Caco-2 (cell line): ENCODE measurements around the gene TMEM260. TPM values are rescaled to one million over a fixed set of nuclear protein-coding genes. Genes with fewer than 3 reads are reported as not detected.

ENCODE experiments used
- BruUV-seq: library from RNA; stranded (reverse); fragments of 400-500 nt; replicated peaks from 2 replicates; lab custom pipeline; 2021; lab: Mats Ljungman, UMichigan
- CTCF ChIA-PET: fragments of 300-600 bp; sonication (Branson Sonifier 250); formaldehyde crosslinking; loops from one replicate; lab custom pipeline; 2022; ENCODE audit warnings: antibody characterized with exemption; lab: Charles Lee
- POLR2A ChIA-PET: fragments of 300-600 bp; sonication (Branson Sonifier 250); formaldehyde crosslinking; loops from one replicate; lab custom pipeline; 2022; ENCODE audit warnings: antibody characterized with exemption; lab: Charles Lee
- DNase-seq, 2 experiments: peaks; one replicate each; pipeline versions ENCODE4 v3.0.0 to v3.0.0-alpha.2; 2020 to 2022
- H3K27me3 ChIP-seq: replicated peaks from 2 replicates; pipeline ENCODE4 v1.6.0; 2011; ENCODE audit warnings: low read length; ENCODE audit not compliant: control insufficient read depth, insufficient read depth
- H3K36me3 ChIP-seq: 2 replicates; pipeline ENCODE4 v1.5.1; 2011; ENCODE audit warnings: low read length; ENCODE audit not compliant: control insufficient read depth, insufficient read depth
- H3K4me1 ChIP-seq: fragments of 250-450 bp; sonication (Bioruptor Pico); 2 replicates; pipeline ENCODE4 v1.5.1; 2020; ENCODE audit warnings: mild to moderate bottlenecking
- H3K4me3 ChIP-seq: 2 replicates; pipeline ENCODE4 v1.5.1; 2011; ENCODE audit warnings: low read depth, mild to moderate bottlenecking, control low read depth, low read length
- H3K9me3 ChIP-seq: fragments of 250-450 bp; sonication (Bioruptor Pico); 2 replicates; pipeline ENCODE4 v1.5.1; 2020; ENCODE audit warnings: mild to moderate bottlenecking, moderate library complexity
- H3K27ac Mint-ChIP-seq: one replicate; pipeline ENCODE4 v1.8.0; 2022; ENCODE audit warnings: mixed read lengths; ENCODE audit not compliant: unreplicated experiment
- H3K27me3 Mint-ChIP-seq: one replicate; pipeline ENCODE4 v1.8.0; 2022; ENCODE audit warnings: mixed read lengths; ENCODE audit not compliant: insufficient read depth, unreplicated experiment
- H3K36me3 Mint-ChIP-seq: one replicate; pipeline ENCODE4 v1.8.0; 2022; ENCODE audit warnings: mild to moderate bottlenecking, mixed read lengths; ENCODE audit not compliant: insufficient read depth, unreplicated experiment
- H3K4me1 Mint-ChIP-seq: one replicate; pipeline ENCODE4 v1.8.0; 2022; ENCODE audit warnings: low read depth, mixed read lengths; ENCODE audit not compliant: unreplicated experiment
- H3K4me3 Mint-ChIP-seq: one replicate; pipeline ENCODE4 v1.8.0; 2022; ENCODE audit warnings: mild to moderate bottlenecking, moderate library complexity, mixed read lengths; ENCODE audit not compliant: unreplicated experiment
- H3K9me3 Mint-ChIP-seq: one replicate; pipeline ENCODE4 v1.8.0; 2022; ENCODE audit warnings: mixed read lengths; ENCODE audit not compliant: unreplicated experiment
- CTCF ChIP-seq, 2 experiments: fragments of 200-600 bp in 1 of 2; IDR thresholded peaks; 1 replicate in 1 of 2; 2 replicates in 1 of 2; pipeline versions ENCODE4 v1.5.1 to v1.8.0; 2011 to 2022; ENCODE audit warnings: antibody characterized with exemption in 1 of 2, control low read depth in 1 of 2, inconsistent platforms in 1 of 2, low read depth in 1 of 2, low read length in 1 of 2, mild to moderate bottlenecking in 1 of 2, moderate library complexity in 1 of 2; ENCODE audit not compliant: insufficient read depth in 1 of 2, severe bottlenecking in 1 of 2, unreplicated experiment in 1 of 2
- intact Hi-C: fragments of 100-400 bp; cut with micrococcal nuclease; formaldehyde crosslinking; loops from one replicate; pipeline ENCODE4 v1.10.0; 2022; ENCODE audit not compliant: unreplicated experiment
- total RNA-seq: library from RNA; stranded (reverse); gene quantifications from 2 replicates; pipeline ENCODE4 v1.2.3, GENCODE V29; 2022

The TMEM260 gene
- total RNA-seq, 1 experiment from 2014 or later = 32.3 TPM

GRCh38 chr14:56581041-56581727, 1.6 kb downstream of the TMEM260 start:
- intact Hi-C loops = no loop called here
- no peak for DNase-seq
- no peak for TF ChIP-seq CTCF (IDR thresholded peaks at IDR 0.05; ENCODE audit: insufficient read depth in 1 of 2, low read depth in 1 of 2, low read length in 1 of 2, severe bottlenecking in 1 of 2, unreplicated experiment in 1 of 2)
- no peaks in the 10 kb centered on the region for H3K9me3 ChIP-seq
- POLR2A ChIA-PET = no interaction called here
- H3K4me1 ChIP-seq = peaks cover 12% of the 10 kb centered on the region; the same call in 1 of the 2 replicates
- peak overlapping the region; percentile 86 for H3K4me3 ChIP-seq
- BruUV-seq = no TSS peak
- H3K27me3 ChIP-seq = no peaks in the 10 kb centered on the region
- Mint-ChIP-seq H3K4me1 (peaks cover 7% of the 10 kb centered on the region), H3K9me3 (no peaks in the 10 kb centered on the region), H3K36me3 (no peaks in the 10 kb centered on the region), H3K27me3 (no peaks in the 10 kb centered on the region), H3K27ac (no peak overlapping the region), H3K4me3 (peak overlapping the region; percentile 78)
- CTCF ChIA-PET = no interaction called here
- H3K36me3 ChIP-seq = no peaks in the 10 kb centered on the region

- Mint-ChIP-seq H3K36me3 (peaks cover 4% of the 10 kb centered on the region), H3K9me3 (no peaks in the 10 kb centered on the region), H3K27ac (no peak overlapping the region), H3K4me3 (no peak overlapping the region), H3K4me1 (peaks cover 7% of the 10 kb centered on the region), H3K27me3 (no peaks in the 10 kb centered on the region)
- TF ChIP-seq CTCF (IDR thresholded peaks at IDR 0.05; ENCODE audit: insufficient read depth in 1 of 2, low read depth in 1 of 2, low read length in 1 of 2, severe bottlenecking in 1 of 2, unreplicated experiment in 1 of 2) = no peak
- peaks cover 11% of the 10 kb centered on the region; the same call in 1 of the 2 replicates for H3K4me1 ChIP-seq
- ChIA-PET CTCF (no interaction called here), POLR2A (no interaction called here)
- H3K9me3 ChIP-seq = no peaks in the 10 kb centered on the region
- no TSS peak for BruUV-seq
- no peak overlapping the region for H3K4me3 ChIP-seq
- intact Hi-C loops = no loop called here
- no peaks in the 10 kb centered on the region for H3K36me3 ChIP-seq
- H3K27me3 ChIP-seq = no peaks in the 10 kb centered on the region
- no peak for DNase-seq
Observed at GRCh38 chr14:56585461-56586084, 6.0 kb downstream of the TMEM260 start.

GRCh38 chr14:56587701-56588100, 8.1 kb downstream of the TMEM260 start:
- Histone ChIP-seq H3K27me3 (no peaks in the 10 kb centered on the region), H3K4me1 (no peaks in the 10 kb centered on the region; the same call in 1 of the 2 replicates), H3K36me3 (no peaks in the 10 kb centered on the region), H3K9me3 (no peaks in the 10 kb centered on the region), H3K4me3 (no peak overlapping the region)
- H3K36me3 Mint-ChIP-seq = peaks cover 6% of the 10 kb centered on the region
- CTCF ChIA-PET = interaction anchor here (0.6 kb wide), 1 partner anchor 1159 kb away, joined by 3 read pairs; no protein-coding TSS in a partner anchor
- BruUV-seq = no TSS peak
- POLR2A ChIA-PET = no interaction called here
- intact Hi-C loops = no loop called here
- no peak overlapping the region for H3K4me3 Mint-ChIP-seq
- no peak for DNase-seq
- TF ChIP-seq CTCF (IDR thresholded peaks at IDR 0.05; ENCODE audit: insufficient read depth in 1 of 2, low read depth in 1 of 2, low read length in 1 of 2, severe bottlenecking in 1 of 2, unreplicated experiment in 1 of 2) = no peak
- H3K27me3 Mint-ChIP-seq = no peaks in the 10 kb centered on the region
- H3K27ac Mint-ChIP-seq = no peak overlapping the region
- H3K9me3 Mint-ChIP-seq = no peaks in the 10 kb centered on the region
- H3K4me1 Mint-ChIP-seq = peaks cover 10% of the 10 kb centered on the region
